HCT116 (cell line): ENCODE data around the gene WNT2B.

Experiments
- EGR1 ChIP-seq: IDR thresholded peaks from 2 replicates; pipeline ENCODE4 v1.6.1; 2012; ENCODE audit warnings: low read depth
- EZH2 ChIP-seq: fragments of 200-600 bp; sonication (generic); IDR thresholded peaks from 2 replicates; pipeline ENCODE4 v1.6.1; 2017; ENCODE audit warnings: antibody characterized with exemption, mixed run types
- JUND ChIP-seq: IDR thresholded peaks from 2 replicates; pipeline ENCODE4 v1.6.1; 2012
- POLR2A ChIP-seq: IDR thresholded peaks from 2 replicates; pipeline ENCODE4 v1.7.0; 2011; ENCODE audit warnings: borderline replicate concordance; ENCODE audit not compliant: insufficient read depth, insufficient read length; ENCODE audit errors: extremely low read depth
- SIN3A ChIP-seq: IDR thresholded peaks from 2 replicates; pipeline ENCODE4 v1.6.1; 2012; ENCODE audit warnings: low read depth
- YY1 ChIP-seq: IDR thresholded peaks from 2 replicates; pipeline ENCODE4 v1.6.1; 2011; ENCODE audit warnings: low read length, low read depth, moderate library complexity, mild to moderate bottlenecking; ENCODE audit not compliant: insufficient replicate concordance; ENCODE audit errors: extremely low read depth
- TF ChIP-seq, protein P1 (sequence below), 3 experiments: fragments of 200-600 bp in 1 of 3; sonication (generic) in 1 of 3; IDR thresholded peaks in 2 of 3; conservative IDR thresholded peaks in 1 of 3; 2 replicates each; pipeline ENCODE4 v1.5.1; 2012 to 2017; ENCODE audit warnings: low read depth in 2 of 3, low read length in 2 of 3, antibody characterized with exemption in 1 of 3, borderline replicate concordance in 1 of 3, control low read depth in 1 of 3, mild to moderate bottlenecking in 1 of 3, mixed read lengths in 1 of 3, mixed run types in 1 of 3, moderate library complexity in 1 of 3; ENCODE audit not compliant: insufficient read depth in 1 of 3

DNA sequence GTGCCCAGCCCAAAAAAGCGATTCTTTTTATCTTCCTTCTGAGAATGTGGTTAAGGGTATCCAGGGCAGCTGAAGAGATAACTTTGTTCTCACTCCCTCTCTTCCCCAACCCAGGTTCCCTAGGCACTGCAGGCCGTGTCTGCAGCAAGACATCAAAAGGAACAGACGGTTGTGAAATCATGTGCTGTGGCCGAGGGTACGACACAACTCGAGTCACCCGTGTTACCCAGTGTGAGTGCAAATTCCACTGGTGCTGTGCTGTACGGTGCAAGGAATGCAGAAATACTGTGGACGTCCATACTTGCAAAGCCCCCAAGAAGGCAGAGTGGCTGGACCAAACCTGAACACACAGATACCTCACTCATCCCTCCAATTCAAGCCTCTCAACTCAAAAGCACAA, 11.4 kb downstream of the WNT2B start:
- TF ChIP-seq YY1 (no peak), POLR2A (no peak), JUND (no peak), EZH2 (no peak), EGR1 (no peak), SIN3A (no peak)
- TF ChIP-seq, protein P1, sequence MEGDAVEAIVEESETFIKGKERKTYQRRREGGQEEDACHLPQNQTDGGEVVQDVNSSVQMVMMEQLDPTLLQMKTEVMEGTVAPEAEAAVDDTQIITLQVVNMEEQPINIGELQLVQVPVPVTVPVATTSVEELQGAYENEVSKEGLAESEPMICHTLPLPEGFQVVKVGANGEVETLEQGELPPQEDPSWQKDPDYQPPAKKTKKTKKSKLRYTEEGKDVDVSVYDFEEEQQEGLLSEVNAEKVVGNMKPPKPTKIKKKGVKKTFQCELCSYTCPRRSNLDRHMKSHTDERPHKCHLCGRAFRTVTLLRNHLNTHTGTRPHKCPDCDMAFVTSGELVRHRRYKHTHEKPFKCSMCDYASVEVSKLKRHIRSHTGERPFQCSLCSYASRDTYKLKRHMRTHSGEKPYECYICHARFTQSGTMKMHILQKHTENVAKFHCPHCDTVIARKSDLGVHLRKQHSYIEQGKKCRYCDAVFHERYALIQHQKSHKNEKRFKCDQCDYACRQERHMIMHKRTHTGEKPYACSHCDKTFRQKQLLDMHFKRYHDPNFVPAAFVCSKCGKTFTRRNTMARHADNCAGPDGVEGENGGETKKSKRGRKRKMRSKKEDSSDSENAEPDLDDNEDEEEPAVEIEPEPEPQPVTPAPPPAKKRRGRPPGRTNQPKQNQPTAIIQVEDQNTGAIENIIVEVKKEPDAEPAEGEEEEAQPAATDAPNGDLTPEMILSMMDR (IDR thresholded peaks at IDR 0.05 in 2 of 3, conservative IDR thresholded peaks at IDR 0.05 in 1 of 3; ENCODE audit: borderline replicate concordance in 1 of 3, insufficient read depth in 1 of 3, low read depth in 2 of 3, low read length in 2 of 3), result no peak
